ENCODE measurements around the gene EDN3. TPM values are rescaled to one million over a fixed set of nuclear protein-coding genes. Genes with fewer than 3 reads are reported as not detected.

EDN3 gene
- total RNA-seq, 2 donors from 2014 or later = 5.3 to 8.2 TPM

DNA sequence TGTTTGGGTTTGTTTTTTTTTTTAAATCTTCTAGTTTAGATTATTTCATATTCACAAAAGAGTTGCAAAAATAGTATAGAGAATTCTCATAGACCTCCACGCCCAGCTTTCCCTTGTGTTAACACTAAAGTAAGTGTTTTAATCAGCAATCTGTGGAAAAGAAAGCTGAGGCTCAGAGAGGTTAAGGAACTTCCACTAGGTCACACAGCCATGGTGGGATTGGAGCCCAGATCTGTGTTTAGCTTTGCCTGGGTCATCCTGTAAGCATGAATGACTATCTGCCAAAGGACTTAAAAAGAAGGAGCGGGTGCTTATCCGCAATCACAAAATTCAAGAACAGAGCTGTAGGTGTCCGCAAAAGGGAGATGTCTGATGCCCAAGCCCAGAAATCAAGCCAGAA, 60.5 kb downstream of the EDN3 start:
- Histone ChIP-seq H3K9me3 (no peaks in the 10 kb centered on the region), H3K4me3 (no peak overlapping the region), H3K4me1 (replicated peaks) (no peaks in the 10 kb centered on the region), H3K27me3 (replicated peaks; ENCODE audit: insufficient read depth) (no peaks in the 10 kb centered on the region), H3K27ac (no peak overlapping the region), H3K36me3 (no peaks in the 10 kb centered on the region)
- intact Hi-C loops (cut with DNase I) = no loop called here
- no peak for TF ChIP-seq POLR2A (IDR thresholded peaks at IDR 0.05)
- TF ChIP-seq, protein P1, sequence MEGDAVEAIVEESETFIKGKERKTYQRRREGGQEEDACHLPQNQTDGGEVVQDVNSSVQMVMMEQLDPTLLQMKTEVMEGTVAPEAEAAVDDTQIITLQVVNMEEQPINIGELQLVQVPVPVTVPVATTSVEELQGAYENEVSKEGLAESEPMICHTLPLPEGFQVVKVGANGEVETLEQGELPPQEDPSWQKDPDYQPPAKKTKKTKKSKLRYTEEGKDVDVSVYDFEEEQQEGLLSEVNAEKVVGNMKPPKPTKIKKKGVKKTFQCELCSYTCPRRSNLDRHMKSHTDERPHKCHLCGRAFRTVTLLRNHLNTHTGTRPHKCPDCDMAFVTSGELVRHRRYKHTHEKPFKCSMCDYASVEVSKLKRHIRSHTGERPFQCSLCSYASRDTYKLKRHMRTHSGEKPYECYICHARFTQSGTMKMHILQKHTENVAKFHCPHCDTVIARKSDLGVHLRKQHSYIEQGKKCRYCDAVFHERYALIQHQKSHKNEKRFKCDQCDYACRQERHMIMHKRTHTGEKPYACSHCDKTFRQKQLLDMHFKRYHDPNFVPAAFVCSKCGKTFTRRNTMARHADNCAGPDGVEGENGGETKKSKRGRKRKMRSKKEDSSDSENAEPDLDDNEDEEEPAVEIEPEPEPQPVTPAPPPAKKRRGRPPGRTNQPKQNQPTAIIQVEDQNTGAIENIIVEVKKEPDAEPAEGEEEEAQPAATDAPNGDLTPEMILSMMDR (IDR thresholded peaks at IDR 0.05) = no peak
- no peak for TF ChIP-seq POLR2AphosphoS5 (IDR thresholded peaks at IDR 0.05)
- no peak for DNase-seq (ENCODE audit: low spot score)
- 95% methylated on average over 4 of the region's 4 CpGs for WGBS

DNA sequence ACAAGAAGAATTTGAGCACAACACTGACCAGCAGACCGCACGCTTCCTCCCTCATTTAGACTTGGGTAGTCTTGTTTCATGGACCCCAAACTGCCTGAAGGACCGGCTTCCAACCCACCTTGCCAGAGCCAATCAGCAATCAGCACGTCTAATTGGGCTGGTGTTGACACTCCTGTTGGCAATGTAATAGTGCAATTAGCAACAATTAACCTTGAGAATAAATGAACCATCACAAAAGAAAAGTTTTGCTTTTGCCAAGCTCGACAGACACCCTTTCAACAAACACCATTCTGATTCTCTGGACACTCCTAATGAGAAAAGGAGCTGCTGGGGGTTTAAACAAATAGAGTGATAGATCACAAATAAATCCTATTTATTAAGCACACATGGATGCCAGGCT, 61.0 kb downstream of the EDN3 start:
- Histone ChIP-seq H3K9me3 (no peaks in the 10 kb centered on the region), H3K36me3 (no peaks in the 10 kb centered on the region), H3K4me3 (no peak overlapping the region), H3K27me3 (replicated peaks; ENCODE audit: insufficient read depth) (no peaks in the 10 kb centered on the region), H3K4me1 (replicated peaks) (no peaks in the 10 kb centered on the region), H3K27ac (no peak overlapping the region)
- 81% methylated on average over 5 of the region's 5 CpGs for WGBS
- intact Hi-C loops (cut with DNase I) = no loop called here
- no peak for DNase-seq (ENCODE audit: low spot score)
- TF ChIP-seq POLR2A (IDR thresholded peaks at IDR 0.05) = no peak

DNA sequence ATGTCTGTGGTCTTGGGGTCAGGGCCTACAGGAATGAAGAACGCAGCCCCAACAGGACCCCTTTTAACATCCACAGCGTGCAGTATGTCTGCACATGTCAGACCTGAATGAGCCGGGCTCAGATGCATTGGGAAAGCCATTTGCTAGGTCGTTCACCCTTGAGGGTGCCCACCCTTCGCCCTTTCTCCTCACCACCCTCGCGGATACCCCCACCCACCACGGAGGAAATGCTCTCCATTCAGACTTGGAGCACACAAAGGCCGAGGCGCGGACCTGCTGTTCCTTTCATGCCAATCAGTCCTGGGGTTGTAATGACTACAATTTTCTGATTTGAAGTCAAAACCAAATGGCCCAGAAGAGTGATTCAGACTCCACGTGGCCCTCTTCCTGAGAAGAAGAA, 62.7 kb downstream of the EDN3 start:
- no peaks in the 10 kb centered on the region for H3K27me3 ChIP-seq (replicated peaks; ENCODE audit: insufficient read depth)
- intact Hi-C loops (cut with DNase I) = no loop called here
- WGBS = 82% methylated on average over 12 of the region's 12 CpGs
- H3K9me3 ChIP-seq = no peaks in the 10 kb centered on the region
- no peak for DNase-seq (ENCODE audit: low spot score)
- H3K4me1 ChIP-seq (replicated peaks) = no peaks in the 10 kb centered on the region
- no peak overlapping the region for H3K27ac ChIP-seq
- TF ChIP-seq, protein P1 (IDR thresholded peaks at IDR 0.05) = no peak
- no peak for TF ChIP-seq POLR2AphosphoS5 (IDR thresholded peaks at IDR 0.05)
- no peak for TF ChIP-seq POLR2A (IDR thresholded peaks at IDR 0.05)
- no peak overlapping the region for H3K4me3 ChIP-seq
- H3K36me3 ChIP-seq = no peaks in the 10 kb centered on the region

DNA sequence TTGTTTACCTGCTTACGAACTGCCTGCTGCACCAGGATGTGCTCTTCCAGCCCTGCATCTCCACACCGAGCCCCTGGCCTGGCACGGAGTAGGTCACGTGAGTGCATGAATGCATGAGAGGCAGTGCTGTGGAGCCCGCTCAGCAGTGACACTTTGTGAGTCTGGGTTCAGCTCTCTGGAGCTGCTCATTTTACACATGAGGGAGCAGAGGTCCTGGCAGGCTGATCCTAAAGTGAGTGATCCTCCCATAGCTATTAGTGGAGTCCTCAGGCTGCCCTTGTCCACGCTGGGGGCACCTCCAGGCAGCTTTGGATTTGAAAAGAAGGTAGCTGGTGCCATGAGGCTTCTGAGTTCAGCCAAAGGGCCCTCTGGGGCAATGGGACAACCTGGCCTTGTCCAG, 64.2 kb downstream of the EDN3 start:
- no peaks in the 10 kb centered on the region for H3K27me3 ChIP-seq (replicated peaks; ENCODE audit: insufficient read depth)
- no peak overlapping the region for H3K4me3 ChIP-seq
- no peak overlapping the region for H3K27ac ChIP-seq
- intact Hi-C loops (cut with DNase I) = no loop called here
- DNase-seq (ENCODE audit: low spot score) = no peak
- 86% methylated on average over 6 of the region's 6 CpGs for WGBS
- H3K9me3 ChIP-seq = no peaks in the 10 kb centered on the region
- H3K4me1 ChIP-seq (replicated peaks) = no peaks in the 10 kb centered on the region
- TF ChIP-seq, protein P1 (IDR thresholded peaks at IDR 0.05) = no peak
- TF ChIP-seq POLR2AphosphoS5 (IDR thresholded peaks at IDR 0.05) = no peak
- TF ChIP-seq POLR2A (IDR thresholded peaks at IDR 0.05) = no peak
- no peaks in the 10 kb centered on the region for H3K36me3 ChIP-seq

DNA sequence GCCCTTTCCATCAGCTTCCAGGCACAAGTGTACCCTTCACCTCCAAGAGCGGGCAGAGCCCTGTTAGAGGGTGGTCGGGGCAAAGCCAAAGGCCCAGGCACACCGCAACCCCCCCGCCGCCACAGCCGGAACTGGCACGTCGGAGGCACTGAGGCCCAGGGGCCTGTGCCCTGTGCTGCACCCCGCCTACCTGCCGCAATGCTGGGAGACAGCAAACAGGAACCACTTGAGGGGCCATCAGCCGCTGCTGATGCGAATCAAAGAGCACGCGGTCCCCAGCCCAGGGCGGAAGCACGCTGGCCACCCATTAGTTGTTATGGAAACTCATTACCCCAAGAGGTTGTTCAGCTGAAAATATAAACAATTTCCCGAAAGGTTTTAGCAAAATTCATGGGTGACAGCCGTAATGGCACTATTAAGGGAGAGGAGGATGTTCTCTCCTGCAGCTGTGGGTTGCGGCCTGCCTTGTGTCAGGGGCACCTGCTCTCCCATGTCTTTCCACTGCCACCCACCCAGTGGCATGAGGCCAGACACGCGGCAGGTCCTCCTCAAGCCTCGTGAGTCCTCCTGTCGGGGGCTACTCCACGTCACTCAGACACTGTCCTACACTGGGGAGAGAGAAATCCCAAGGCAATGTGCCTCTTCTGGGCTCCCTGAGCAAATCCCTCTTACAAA, 65.3 kb downstream of the EDN3 start:
- Histone ChIP-seq H3K4me3 (no peak overlapping the region), H3K27me3 (replicated peaks; ENCODE audit: insufficient read depth) (no peaks in the 10 kb centered on the region), H3K36me3 (no peaks in the 10 kb centered on the region), H3K9me3 (no peaks in the 10 kb centered on the region), H3K4me1 (replicated peaks) (no peaks in the 10 kb centered on the region), H3K27ac (no peak overlapping the region)
- no peak for DNase-seq (ENCODE audit: low spot score)
- intact Hi-C loops (cut with DNase I) = no loop called here
- TF ChIP-seq, protein P1 (IDR thresholded peaks at IDR 0.05) = no peak
- TF ChIP-seq POLR2A (IDR thresholded peaks at IDR 0.05) (no peak), POLR2AphosphoS5 (IDR thresholded peaks at IDR 0.05) (no peak)
- 84% methylated on average over 24 of the region's 24 CpGs for WGBS

All from prostate gland (tissue), 2 donors.